ENCODE results near the gene ZNF335. TPM values are rescaled to one million over a fixed set of nuclear protein-coding genes. Genes with fewer than 3 reads are reported as not detected.

Gene ZNF335
- total RNA-seq, 4 donors from 2014 or later = 10.5 to 22.5 (median 19.8) TPM

GRCh38 chr20:45918182-45918737 is 53.7 kb downstream of the ZNF335 start:
- WGBS, 2 donors = 56 to 61% methylated on average over 2 to 5 of the region's 5 CpGs
- Histone ChIP-seq H3K36me3 (no peaks in the 10 kb centered on the region), H3K27ac (peak overlapping the region; percentile 24 to 86 (median 62)), H3K27me3 (no peaks in the 10 kb centered on the region), H3K4me3 (no peak overlapping the region), H3K9me3 (no peaks in the 10 kb centered on the region), H3K4me1 (peaks cover 8 to 63% (median 34%) of the 10 kb centered on the region in 3 donors)
- intact Hi-C loops (cut with DNase I) = no loop called here
- TF ChIP-seq POLR2A (IDR thresholded peaks at IDR 0.05) = no peak
- TF ChIP-seq CTCF (IDR thresholded peaks at IDR 0.05) = no peak
- DNase-seq = no peak

- WGBS, 2 donors = 55 to 68% methylated on average over 5 of the region's 5 CpGs
- no peak for TF ChIP-seq CTCF (IDR thresholded peaks at IDR 0.05)
- TF ChIP-seq POLR2A (IDR thresholded peaks at IDR 0.05) = no peak
- H3K4me3 ChIP-seq = no peak overlapping the region
- DNase-seq = no peak
- peaks cover 8 to 66% (median 39%) of the 10 kb centered on the region in 3 donors for H3K4me1 ChIP-seq
- H3K9me3 ChIP-seq = no peaks in the 10 kb centered on the region
- H3K27me3 ChIP-seq = no peaks in the 10 kb centered on the region
- H3K27ac ChIP-seq = peak overlapping the region; percentile 24 to 86 (median 62)
- no peaks in the 10 kb centered on the region for H3K36me3 ChIP-seq
- intact Hi-C loops (cut with DNase I) = no loop called here
These were observed 54.2 kb downstream of the ZNF335 start for GRCh38 chr20:45917790-45918141.

- Histone ChIP-seq H3K27me3 (no peaks in the 10 kb centered on the region), H3K36me3 (peaks cover 0 to 5% (median 0%) of the 10 kb centered on the region in 3 donors), H3K9me3 (no peaks in the 10 kb centered on the region), H3K4me3 (no peak overlapping the region), H3K27ac (peak overlapping the region in 1 of 4 donors; percentile 34), H3K4me1 (peaks cover 0 to 57% (median 32%) of the 10 kb centered on the region in 3 donors)
- intact Hi-C loops (cut with DNase I) = no loop called here
- TF ChIP-seq CTCF (IDR thresholded peaks at IDR 0.05) (no peak), POLR2A (IDR thresholded peaks at IDR 0.05) (no peak)
- 28 to 32% methylated on average over 3 of the region's 5 CpGs for WGBS, 2 donors
- no peak for DNase-seq
These were observed 58.9 kb downstream of the ZNF335 start for GRCh38 chr20:45913116-45913515.

- H3K4me3 ChIP-seq = peak overlapping the region; percentile 41 to 79 (median 54)
- WGBS, 2 donors = 8 to 21% methylated on average over 4 of the region's 4 CpGs
- intact Hi-C loops (cut with DNase I) = no loop called here
- H3K27ac ChIP-seq = peak overlapping the region; percentile 80 to 93 (median 86)
- peaks cover 0 to 13% (median 0%) of the 10 kb centered on the region in 3 donors for H3K36me3 ChIP-seq
- peaks cover 0 to 49% (median 25%) of the 10 kb centered on the region in 3 donors for H3K4me1 ChIP-seq
- H3K27me3 ChIP-seq = no peaks in the 10 kb centered on the region
- no peak for DNase-seq
- TF ChIP-seq CTCF (IDR thresholded peaks at IDR 0.05) (no peak), POLR2A (IDR thresholded peaks at IDR 0.05) (no peak)
- H3K9me3 ChIP-seq = no peaks in the 10 kb centered on the region
These were observed 59.7 kb downstream of the ZNF335 start for GRCh38 chr20:45912344-45912682.

- H3K27ac ChIP-seq = peak within 1 kb of the TSS; percentile 80 to 93 (median 86)
- H3K36me3 ChIP-seq = peaks cover 0 to 18% (median 0%) of the 10 kb centered on the region in 3 donors
- H3K4me3 ChIP-seq = peak within 1 kb of the TSS; percentile 41 to 79 (median 54)
- H3K9me3 ChIP-seq = no peaks in the 10 kb centered on the region
- TF ChIP-seq CTCF (IDR thresholded peaks at IDR 0.05) (no peak), POLR2A (IDR thresholded peaks at IDR 0.05) (peak in 2 of 4 donors; percentile 66 to 74)
- intact Hi-C loops (cut with DNase I) = no loop called here
- 0% methylated on average over 3 of the region's 58 CpGs for WGBS, 2 donors
- no peaks in the 10 kb centered on the region for H3K27me3 ChIP-seq
- DNase-seq = no peak
- H3K4me1 ChIP-seq = peaks cover 0 to 46% (median 25%) of the 10 kb centered on the region in 3 donors
These were observed 60.3 kb downstream of the ZNF335 start, which contains the start of gene PLTP for GRCh38 chr20:45911486-45912343. PLTP (minus strand) TSS chr20:45912155; CDS start chr20:45911452, 703 bp downstream.
